Measurements from ENCODE around the gene FMN1.

FMN1 gene

DNA sequence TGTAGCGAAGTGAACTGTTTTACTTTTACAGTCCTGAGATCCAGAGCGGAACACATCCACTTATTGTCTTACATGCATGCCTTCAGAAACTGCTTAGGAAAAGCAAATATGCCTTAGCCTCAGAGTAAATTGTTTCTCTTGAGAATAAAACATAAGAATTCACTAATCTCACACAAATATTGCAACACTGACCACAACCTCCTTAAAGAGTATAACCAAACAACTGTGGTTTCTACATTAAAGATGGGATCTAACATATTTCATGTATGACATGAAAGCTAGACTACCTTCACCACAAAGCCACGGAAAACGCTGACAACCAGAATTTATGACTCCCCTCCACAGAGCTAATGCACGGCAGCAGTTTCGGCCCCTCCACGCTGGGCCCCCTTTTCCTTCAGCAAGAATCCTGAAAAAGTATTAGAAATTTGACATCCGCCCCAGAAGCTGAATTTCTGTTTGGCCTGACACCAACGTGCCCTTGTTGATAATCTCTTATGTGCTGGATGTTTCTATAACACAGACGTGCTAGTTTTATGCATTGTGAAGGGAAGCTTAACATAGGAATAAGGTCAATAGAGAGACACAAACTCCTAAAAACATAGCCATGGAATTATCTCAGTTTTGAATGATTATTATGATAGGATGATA lies 392.1 kb downstream of the FMN1 start:
- peak in 1 of 2 donors; percentile 3 for DNase-seq

DNA sequence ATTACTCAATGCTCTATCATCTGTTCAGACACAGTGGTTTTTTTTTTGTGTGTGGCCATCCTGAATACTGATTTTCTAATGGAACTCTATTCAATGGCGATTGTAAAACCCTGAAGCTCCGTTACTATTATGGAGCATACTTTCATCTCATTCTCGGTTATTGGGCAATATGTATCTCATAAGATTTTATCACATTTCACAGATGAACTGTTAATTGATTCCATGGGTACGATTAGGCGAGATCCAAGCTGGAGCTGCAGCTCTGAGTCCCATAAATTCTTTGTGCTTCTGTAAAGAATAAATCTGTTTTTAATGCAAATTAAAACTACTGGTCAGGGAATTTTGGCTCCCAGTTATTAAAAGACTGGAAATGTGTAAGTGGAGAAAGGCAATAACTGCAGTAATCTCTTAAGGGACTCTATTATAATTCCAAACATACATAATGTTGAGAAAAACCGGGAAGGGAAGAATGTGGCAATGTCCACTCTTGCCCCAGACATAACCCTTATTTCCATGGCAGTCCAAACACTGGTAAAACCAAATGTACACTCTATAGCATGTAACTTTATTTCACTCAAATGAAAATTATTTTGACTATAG lies 394.5 kb downstream of the FMN1 start:
- DNase-seq: no peak

DNA sequence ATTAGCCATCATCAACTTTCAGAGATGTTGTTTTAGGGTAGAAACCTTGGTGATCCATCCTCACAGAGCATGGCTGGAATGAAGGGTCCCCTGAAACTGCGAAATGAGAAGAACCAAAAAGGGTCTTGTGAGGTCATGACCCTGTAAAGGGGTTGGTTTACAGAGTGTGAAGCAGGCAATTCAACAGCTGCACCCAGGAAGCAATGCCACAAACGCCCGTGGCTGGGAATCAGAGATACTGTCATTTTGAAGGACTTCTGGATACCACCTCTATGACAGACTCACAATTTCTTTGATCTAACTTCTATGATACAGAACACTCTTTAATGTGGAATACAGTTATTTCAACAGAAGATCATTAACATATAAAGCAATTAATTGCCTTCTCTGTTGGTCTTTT lies 397.7 kb downstream of the FMN1 start:
- DNase-seq: no peak

- DNase-seq: no peak
These were observed 399.5 kb downstream of the FMN1 start for GRCh38 chr15:32794973-32795372.

GRCh38 chr15:32792436-32792835 lies 402.1 kb downstream of the FMN1 start:
- DNase-seq: no peak

DNA sequence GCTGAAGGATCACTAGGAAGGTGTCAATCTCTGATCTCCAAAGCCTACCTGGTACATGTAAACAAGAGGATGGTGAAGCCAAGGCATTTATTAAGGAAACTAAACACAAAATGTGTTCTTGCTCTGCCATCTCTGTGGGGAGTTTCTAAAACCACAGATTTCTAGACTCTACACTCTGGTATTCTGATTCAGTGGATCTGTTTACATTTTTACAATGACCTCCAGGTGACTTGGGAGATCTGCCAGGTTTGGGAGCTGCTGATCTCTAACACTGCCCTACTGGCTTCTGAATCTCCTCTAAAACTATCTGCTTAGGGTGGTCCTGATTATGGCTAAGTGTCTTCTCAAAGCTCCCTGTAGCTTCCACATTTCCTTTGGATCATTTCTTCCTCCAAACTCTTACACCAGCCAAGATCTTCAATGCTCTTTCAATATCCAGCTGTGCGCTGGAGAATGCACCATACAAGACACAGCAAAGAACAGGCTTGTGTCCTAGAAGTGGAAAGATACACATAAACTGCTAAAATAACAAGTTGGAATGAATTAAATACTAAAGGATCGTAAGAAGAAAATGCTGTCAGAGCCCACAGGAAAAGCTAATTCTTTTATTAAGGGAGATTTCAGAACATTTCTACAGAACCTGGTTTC lies 404.0 kb downstream of the FMN1 start:
- DNase-seq: no peak

GRCh38 chr15:32787949-32788348 lies 406.6 kb downstream of the FMN1 start:
- no peak for DNase-seq

DNA sequence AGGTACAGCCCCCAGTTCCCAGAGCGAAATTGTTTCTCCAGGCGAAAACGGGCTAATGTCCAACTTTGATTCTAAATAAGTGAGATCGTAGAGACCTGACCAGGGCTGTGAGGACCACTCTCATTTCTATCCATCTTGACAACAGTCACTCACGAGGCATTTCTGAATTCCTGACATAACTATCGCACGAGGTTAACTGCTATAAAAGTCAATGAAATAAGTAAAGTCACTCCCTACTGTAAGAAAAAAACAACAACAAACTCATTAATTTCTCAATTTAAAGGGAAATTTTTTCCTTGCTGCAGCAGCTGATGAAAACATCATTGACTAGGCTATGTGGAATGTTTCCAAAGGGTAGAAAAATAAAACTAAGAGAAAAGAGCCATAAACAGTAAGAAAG lies 407.6 kb downstream of the FMN1 start:
- no peak for DNase-seq

GRCh38 chr15:32784581-32784980 lies 409.9 kb downstream of the FMN1 start:
- DNase-seq: no peak

DNA sequence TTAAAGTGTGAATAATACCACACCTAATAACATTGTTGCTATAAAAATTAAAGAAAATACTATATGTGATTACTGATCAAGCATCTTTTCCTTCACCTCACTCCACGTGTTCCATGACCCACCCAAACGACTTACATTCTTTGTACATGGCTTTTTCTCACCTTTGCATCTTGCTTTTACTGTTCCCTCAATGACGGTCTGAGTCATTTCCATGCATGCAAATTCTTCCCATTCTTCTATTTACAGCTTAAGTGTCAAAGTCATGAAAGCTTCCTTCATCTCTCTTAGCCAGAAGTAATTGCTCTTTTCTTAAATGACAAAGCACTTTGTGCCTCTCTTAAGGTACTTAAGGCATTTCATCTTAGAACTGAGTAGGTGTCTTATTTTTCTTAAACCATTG lies 412.7 kb downstream of the FMN1 start:
- DNase-seq: no peak

DNA sequence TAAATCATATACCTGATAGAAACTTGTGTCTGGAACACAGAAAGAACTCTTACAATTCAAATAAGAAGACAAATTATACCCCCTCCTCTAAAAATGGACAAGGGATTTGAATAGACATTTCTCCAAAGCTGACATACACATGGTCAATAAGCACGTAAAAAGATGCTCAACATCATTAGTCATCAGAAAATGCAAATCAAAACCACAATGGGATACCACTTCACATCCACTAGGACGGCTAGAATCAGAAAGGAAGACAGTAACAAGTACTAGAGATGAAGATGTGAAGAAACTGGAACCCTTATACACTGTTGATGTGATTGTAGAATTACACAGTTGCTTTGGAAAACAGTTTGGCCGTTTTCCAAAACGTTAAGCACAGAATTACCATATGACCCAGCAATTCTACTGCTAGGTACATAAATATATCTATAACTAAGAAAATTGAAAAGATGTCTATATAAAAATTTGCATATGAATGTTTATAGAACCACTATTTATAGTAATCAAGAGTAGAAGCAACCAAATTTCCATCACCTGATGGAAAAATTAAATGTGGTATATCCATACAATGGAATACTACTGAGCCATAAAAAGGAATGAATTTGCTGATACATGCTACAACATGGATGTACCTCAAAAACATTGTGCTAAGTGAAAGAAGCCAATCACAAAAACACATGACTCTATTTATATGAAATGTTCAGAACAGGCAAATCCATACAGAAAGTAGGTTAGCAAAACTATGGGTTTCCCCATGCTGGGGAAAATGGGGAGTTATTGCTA lies 415.9 kb downstream of the FMN1 start:
- no peak for DNase-seq

DNA sequence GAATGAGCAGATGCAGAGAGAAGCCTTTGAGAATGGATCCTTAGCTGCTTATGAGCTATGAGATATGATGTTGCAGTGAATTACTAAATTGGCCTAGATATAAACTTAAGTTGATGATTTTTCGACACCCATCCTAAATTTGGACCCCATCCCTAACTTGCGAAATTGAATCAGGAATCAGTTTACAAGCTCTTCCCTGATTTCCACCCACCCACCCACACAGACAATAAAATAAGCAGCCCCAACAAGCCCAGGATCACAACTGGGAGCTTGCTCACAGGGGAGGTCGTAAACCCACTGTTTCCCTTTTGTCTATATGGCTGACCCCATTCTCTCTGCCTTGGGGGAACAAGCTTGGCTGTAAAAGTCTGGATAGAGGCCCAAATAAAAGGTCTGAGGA lies 419.4 kb downstream of the FMN1 start:
- DNase-seq: no peak

DNA sequence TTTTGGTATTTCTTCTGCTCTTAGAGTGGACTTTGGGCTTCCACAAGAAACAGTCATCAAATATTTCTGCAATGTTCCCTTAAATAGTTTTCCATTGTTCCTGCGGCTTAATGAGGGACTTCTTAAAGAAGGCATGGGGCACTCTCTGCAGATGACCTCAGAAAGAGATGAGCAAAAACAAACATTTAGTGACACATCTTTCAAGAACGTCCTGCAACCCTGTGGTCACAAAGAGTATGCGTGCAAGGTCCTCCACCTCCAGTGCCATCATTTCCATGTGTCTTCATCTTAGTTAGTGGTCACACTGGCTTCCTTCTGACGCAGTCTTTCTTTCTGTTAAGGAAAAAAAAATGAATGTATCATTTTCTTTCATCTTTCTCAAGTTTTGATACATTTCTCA lies 420.5 kb downstream of the FMN1 start:
- DNase-seq: no peak

GRCh38 chr15:32767236-32767635 lies 427.3 kb downstream of the FMN1 start:
- no peak for DNase-seq

DNA sequence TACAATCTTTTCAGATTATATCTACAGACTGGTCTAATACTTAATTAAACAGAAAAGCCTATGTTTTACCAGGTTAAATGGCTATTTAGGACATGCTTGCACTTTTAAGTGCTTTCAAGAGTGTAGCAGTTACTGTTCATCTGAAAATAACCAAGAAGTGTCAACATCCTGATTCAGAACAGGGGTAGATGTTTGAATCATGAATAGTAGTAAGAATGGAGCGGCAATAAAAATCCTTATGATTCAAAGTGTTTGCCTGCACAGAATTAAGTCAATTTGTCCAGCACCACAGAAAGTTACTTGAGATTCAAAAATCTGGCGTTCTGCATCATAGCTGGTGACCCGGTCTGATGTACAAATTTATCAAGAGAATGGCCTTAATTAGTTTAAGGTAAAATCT lies 428.4 kb downstream of the FMN1 start:
- DNase-seq: no peak

DNA sequence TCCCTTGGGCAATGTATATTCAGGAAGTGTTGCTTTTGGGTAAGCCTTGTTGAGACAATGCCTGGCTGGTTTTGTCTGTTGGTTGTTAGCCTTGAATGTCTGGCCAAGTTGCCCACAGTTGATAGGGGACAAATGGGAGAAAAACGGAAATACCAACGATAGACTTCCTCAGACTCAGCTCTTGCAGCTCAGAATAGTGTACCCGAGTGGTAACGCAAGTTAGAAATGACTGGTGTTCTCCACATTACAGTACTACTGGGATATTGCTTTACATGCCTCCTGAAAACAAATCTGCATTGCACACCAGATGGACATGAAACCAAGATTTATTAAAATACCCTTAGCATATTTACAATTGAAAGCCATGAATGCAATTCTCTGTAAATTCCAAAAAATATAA lies 429.3 kb downstream of the FMN1 start:
- DNase-seq: no peak

- no peak for DNase-seq
These were observed 431.2 kb downstream of the FMN1 start for GRCh38 chr15:32763295-32763694.

DNA sequence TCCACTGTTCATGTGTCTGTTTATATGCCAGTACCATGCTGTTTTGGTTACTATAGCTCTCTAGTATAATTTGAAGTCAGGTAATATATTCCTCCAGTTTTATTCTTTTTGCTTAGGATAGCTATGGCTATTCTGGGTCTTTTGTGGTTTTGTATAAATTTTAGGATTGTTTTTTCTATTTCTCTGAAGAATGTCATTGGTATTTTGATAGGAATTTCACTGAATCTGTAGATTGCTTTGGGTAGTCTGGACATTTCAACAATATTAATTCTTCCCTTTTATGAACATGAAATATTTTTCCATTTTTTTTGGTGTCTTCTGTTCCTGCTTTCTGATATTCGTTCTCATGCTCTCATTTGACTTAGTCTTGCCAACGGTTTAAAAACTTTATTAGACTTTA lies 437.1 kb downstream of the FMN1 start:
- no peak for DNase-seq

- DNase-seq: no peak
These were observed 443.5 kb downstream of the FMN1 start for GRCh38 chr15:32750979-32751378.

GRCh38 chr15:32747921-32748342 lies 446.6 kb downstream of the FMN1 start:
- DNase-seq: no peak

DNA sequence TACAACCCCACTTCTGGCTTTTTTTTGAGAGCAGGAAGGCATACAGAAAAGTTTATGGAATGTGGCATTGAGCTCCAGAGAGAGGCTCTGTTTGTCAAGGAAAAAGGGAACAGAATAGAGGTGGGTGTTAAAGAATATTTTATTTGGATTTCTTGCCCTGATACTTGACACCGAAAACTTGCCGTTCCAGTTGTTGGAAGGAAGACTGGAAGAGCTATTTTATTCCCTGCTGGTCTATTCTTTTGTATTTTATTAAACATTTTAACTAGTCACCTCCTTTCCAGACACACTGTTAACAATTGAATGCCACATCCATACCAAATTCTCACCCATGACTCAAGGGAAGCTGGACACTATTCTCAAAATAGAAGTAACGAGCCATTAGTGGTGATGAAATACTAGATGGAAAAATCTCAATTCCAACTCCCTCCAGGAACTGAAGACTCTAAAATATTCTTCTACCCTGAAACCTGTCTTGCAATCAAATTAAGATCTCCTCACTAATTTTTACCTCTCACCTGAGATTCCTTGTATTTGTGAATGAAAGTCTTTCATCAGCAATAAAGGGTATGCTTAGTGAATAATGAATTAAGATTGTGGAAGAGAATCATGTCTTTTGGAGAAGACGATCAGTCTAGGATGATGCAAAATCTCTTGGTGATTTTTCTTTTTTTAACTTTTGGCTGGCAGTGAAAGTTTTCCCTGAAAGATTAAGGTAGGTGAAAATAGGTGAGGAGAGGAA lies 448.2 kb downstream of the FMN1 start:
- DNase-seq: no peak

GRCh38 chr15:32743411-32744140 lies 450.9 kb downstream of the FMN1 start:
- no peak for DNase-seq
